ENCODE data around the gene ADCY2.

Gene ADCY2

GRCh38 chr5:7849681-7850394 lies 453.9 kb downstream of the ADCY2 start:
- DNase-seq: no peak

GRCh38 chr5:7850395-7851239 lies 454.7 kb downstream of the ADCY2 start, which contains the start of gene CFAP90:
CFAP90 (minus strand) TSS chr5:7851133; CDS start chr5:7851021, 112 bp downstream.
- DNase-seq: no peak

- no peak for DNase-seq
These were observed 455.3 kb downstream of the ADCY2 start for GRCh38 chr5:7851240-7851592.

GRCh38 chr5:7851617-7852289 lies 455.8 kb downstream of the ADCY2 start:
- no peak for DNase-seq

- no peak for DNase-seq
These were observed 456.6 kb downstream of the ADCY2 start for GRCh38 chr5:7852542-7852941.

- no peak for DNase-seq
These were observed 457.1 kb downstream of the ADCY2 start for GRCh38 chr5:7852988-7853387.

- DNase-seq: no peak
These were observed 459.7 kb downstream of the ADCY2 start for GRCh38 chr5:7855611-7856010.

GRCh38 chr5:7856855-7857254 lies 460.9 kb downstream of the ADCY2 start:
- peak; percentile 22 for DNase-seq

GRCh38 chr5:7857361-7857760 lies 461.4 kb downstream of the ADCY2 start:
- no peak for DNase-seq

GRCh38 chr5:7857926-7858632 lies 462.1 kb downstream of the ADCY2 start:
- no peak for DNase-seq

GRCh38 chr5:7866196-7866595 lies 470.3 kb downstream of the ADCY2 start:
- no peak for DNase-seq

- DNase-seq: no peak
These were observed 471.3 kb downstream of the ADCY2 start for GRCh38 chr5:7867260-7867659.

- DNase-seq: no peak
These were observed 472.5 kb downstream of the ADCY2 start for GRCh38 chr5:7868427-7868772.

GRCh38 chr5:7868773-7869473 lies 473.0 kb downstream of the ADCY2 start, which contains the start of the genes FASTKD3 and MTRR:
FASTKD3 (minus strand) TSS chr5:7869031; CDS start chr5:7868083, 948 bp downstream.
MTRR (plus strand) TSS chr5:7869148; CDS start chr5:7870795, 1,647 bp downstream.
- peak; percentile 91 for DNase-seq

- DNase-seq: peak; percentile 46
These were observed 473.7 kb downstream of the ADCY2 start for GRCh38 chr5:7869474-7870136.

GRCh38 chr5:7871653-7872052 lies 475.7 kb downstream of the ADCY2 start:
- no peak for DNase-seq

- DNase-seq: no peak
These were observed 476.7 kb downstream of the ADCY2 start for GRCh38 chr5:7872517-7873130.

- peak; percentile 41 for DNase-seq
These were observed 477.3 kb downstream of the ADCY2 start for GRCh38 chr5:7873216-7873615.

- DNase-seq: no peak
These were observed 478.7 kb downstream of the ADCY2 start for GRCh38 chr5:7874639-7875038.

- no peak for DNase-seq
These were observed 479.2 kb downstream of the ADCY2 start for GRCh38 chr5:7875151-7875550.

- peak; percentile 36 for DNase-seq
These were observed 480.9 kb downstream of the ADCY2 start for GRCh38 chr5:7876867-7877266.

All from stimulated activated CD4-positive, alpha-beta T cell treated with anti-CD3 and anti-CD28 coated beads, Interleukin-4, amount 100 ng/mL, for 24 hours (primary cell).